Ishikawa (cell line): ENCODE results near the gene KCNN3.

Experiments used
- CEBPB ChIP-seq: IDR thresholded peaks from 2 replicates; pipeline ENCODE4 v1.6.1; 2012
- EP300 ChIP-seq: IDR thresholded peaks from 2 replicates; pipeline ENCODE4 v1.6.1; 2012; ENCODE audit warnings: borderline replicate concordance
- MAX ChIP-seq: IDR thresholded peaks from 2 replicates; pipeline ENCODE4 v1.6.1; 2012
- NFIC ChIP-seq: IDR thresholded peaks from 2 replicates; pipeline ENCODE4 v1.6.1; 2012
- RAD21 ChIP-seq: IDR thresholded peaks from 2 replicates; pipeline ENCODE4 v1.6.1; 2012; ENCODE audit warnings: low read depth
- REST ChIP-seq: IDR thresholded peaks from 2 replicates; pipeline ENCODE4 v1.6.1; 2012; ENCODE audit warnings: low read depth, mild to moderate bottlenecking
- TAF1 ChIP-seq: IDR thresholded peaks from 2 replicates; pipeline ENCODE4 v1.6.1; 2012; ENCODE audit warnings: low read depth, mild to moderate bottlenecking
- TEAD4 ChIP-seq: IDR thresholded peaks from 2 replicates; pipeline ENCODE4 v1.6.1; 2012
- ZBTB7A ChIP-seq: IDR thresholded peaks from 2 replicates; pipeline ENCODE4 v1.6.1; 2012; ENCODE audit warnings: low read depth

- TF ChIP-seq EP300, result no peak
- TF ChIP-seq RAD21, result no peak
- no peak for TF ChIP-seq REST
- TF ChIP-seq NFIC, result no peak
- no peak for TF ChIP-seq CEBPB
- TF ChIP-seq TAF1, result no peak
- TF ChIP-seq ZBTB7A, result no peak
- no peak for TF ChIP-seq MAX
- no peak for TF ChIP-seq TEAD4
Observed at GRCh38 chr1:154883919-154884868, 14.1 kb upstream of the KCNN3 start.
